BLaER1 (cell line): ENCODE measurements around the gene MSGN1.

ENCODE experiments used
- H3K27ac ChIP-seq: shearing (Covaris generic); formaldehyde crosslinking; 2 replicates; pipeline ENCODE4 v1.8.1; 2022
- H3K27me3 ChIP-seq: shearing (Covaris generic); formaldehyde crosslinking; 2 replicates; pipeline ENCODE4 v1.8.1; 2022
- H3K36me3 ChIP-seq: shearing (Covaris generic); formaldehyde crosslinking; 2 replicates; pipeline ENCODE4 v1.8.1; 2022
- H3K4me1 ChIP-seq: shearing (Covaris generic); formaldehyde crosslinking; 2 replicates; pipeline ENCODE4 v1.8.1; 2022
- H3K4me2 ChIP-seq: shearing (Covaris generic); formaldehyde crosslinking; 2 replicates; pipeline ENCODE4 v1.8.1; 2022
- H3K4me3 ChIP-seq: shearing (Covaris generic); formaldehyde crosslinking; 2 replicates; pipeline ENCODE4 v1.8.1; 2022
- H3K9ac ChIP-seq: shearing (Covaris generic); formaldehyde crosslinking; 2 replicates; pipeline ENCODE4 v1.8.1; 2022
- H3K9me3 ChIP-seq: shearing (Covaris generic); formaldehyde crosslinking; 2 replicates; pipeline ENCODE4 v1.8.1; 2022
- H4K20me1 ChIP-seq: shearing (Covaris generic); formaldehyde crosslinking; 2 replicates; pipeline ENCODE4 v1.8.1; 2022
- Cebpa-rat ChIP-seq: shearing (Covaris generic); IDR thresholded peaks from 2 replicates; pipeline ENCODE4 v1.8.1; 2022

MSGN1 gene

GRCh38 chr2:17816396-17817245 lies at the start of gene MSGN1:
TSS of gene MSGN1 (plus strand) at chr2:17816460. CDS start at chr2:17816519, 59 bp downstream.
- Histone ChIP-seq H3K27ac (peak within 1 kb of the TSS; percentile 98), H3K4me1 (peaks cover 95% of the 10 kb centered on the region), H3K27me3 (no peaks in the 10 kb centered on the region), H3K4me2 (peak within 1 kb of the TSS; percentile 82), H3K36me3 (no peaks in the 10 kb centered on the region), H3K9ac (peak within 1 kb of the TSS; percentile 87), H3K4me3 (no peak within 1 kb of the TSS), H3K9me3 (no peaks in the 10 kb centered on the region), H4K20me1 (no peaks in the 10 kb centered on the region)
- no peak for TF ChIP-seq Cebpa-rat

- no peak overlapping the region for H3K9ac ChIP-seq
- H3K4me1 ChIP-seq: no peaks in the 10 kb centered on the region
- H4K20me1 ChIP-seq: no peaks in the 10 kb centered on the region
- no peaks in the 10 kb centered on the region for H3K27me3 ChIP-seq
- H3K4me3 ChIP-seq: no peak overlapping the region
- peaks cover 61% of the 10 kb centered on the region for H3K36me3 ChIP-seq
- no peaks in the 10 kb centered on the region for H3K9me3 ChIP-seq
- H3K27ac ChIP-seq: no peak overlapping the region
- TF ChIP-seq Cebpa-rat: no peak
- H3K4me2 ChIP-seq: no peak overlapping the region
Measured at GRCh38 chr2:17768894-17769293, 47.4 kb upstream of the MSGN1 start.

- TF ChIP-seq Cebpa-rat: no peak
- no peaks in the 10 kb centered on the region for H3K4me1 ChIP-seq
- peaks cover 69% of the 10 kb centered on the region for H3K36me3 ChIP-seq
- H3K9me3 ChIP-seq: no peaks in the 10 kb centered on the region
- no peak overlapping the region for H3K4me2 ChIP-seq
- no peak overlapping the region for H3K4me3 ChIP-seq
- H3K27me3 ChIP-seq: no peaks in the 10 kb centered on the region
- no peak overlapping the region for H3K9ac ChIP-seq
- H3K27ac ChIP-seq: no peak overlapping the region
- H4K20me1 ChIP-seq: no peaks in the 10 kb centered on the region
Measured at GRCh38 chr2:17771956-17772355, 44.3 kb upstream of the MSGN1 start.

GRCh38 chr2:17772532-17772931 lies 43.7 kb upstream of the MSGN1 start:
- Histone ChIP-seq H3K9ac (no peak overlapping the region), H3K27me3 (no peaks in the 10 kb centered on the region), H3K4me1 (no peaks in the 10 kb centered on the region), H3K4me3 (no peak overlapping the region), H3K36me3 (peaks cover 71% of the 10 kb centered on the region), H3K4me2 (no peak overlapping the region), H3K9me3 (no peaks in the 10 kb centered on the region), H4K20me1 (no peaks in the 10 kb centered on the region), H3K27ac (no peak overlapping the region)
- no peak for TF ChIP-seq Cebpa-rat

GRCh38 chr2:17780546-17780945 lies 35.7 kb upstream of the MSGN1 start:
- no peaks in the 10 kb centered on the region for H3K9me3 ChIP-seq
- TF ChIP-seq Cebpa-rat: no peak
- H3K4me2 ChIP-seq: no peak overlapping the region
- H3K36me3 ChIP-seq: peaks cover 82% of the 10 kb centered on the region
- no peak overlapping the region for H3K4me3 ChIP-seq
- no peaks in the 10 kb centered on the region for H3K27me3 ChIP-seq
- no peaks in the 10 kb centered on the region for H3K4me1 ChIP-seq
- H4K20me1 ChIP-seq: no peaks in the 10 kb centered on the region
- no peak overlapping the region for H3K27ac ChIP-seq
- no peak overlapping the region for H3K9ac ChIP-seq

- Histone ChIP-seq H3K27ac (no peak overlapping the region), H3K4me1 (no peaks in the 10 kb centered on the region), H3K27me3 (no peaks in the 10 kb centered on the region), H3K9me3 (no peaks in the 10 kb centered on the region), H3K36me3 (peaks cover 73% of the 10 kb centered on the region), H3K4me3 (no peak overlapping the region), H4K20me1 (no peaks in the 10 kb centered on the region), H3K9ac (no peak overlapping the region), H3K4me2 (no peak overlapping the region)
- no peak for TF ChIP-seq Cebpa-rat
Measured at GRCh38 chr2:17781482-17781881, 34.8 kb upstream of the MSGN1 start.

- Histone ChIP-seq H3K27me3 (no peaks in the 10 kb centered on the region), H3K4me2 (no peak overlapping the region), H3K4me1 (peaks cover 13% of the 10 kb centered on the region), H3K4me3 (no peak overlapping the region), H3K9ac (no peak overlapping the region), H3K9me3 (no peaks in the 10 kb centered on the region), H3K27ac (no peak overlapping the region), H4K20me1 (no peaks in the 10 kb centered on the region), H3K36me3 (peaks cover 30% of the 10 kb centered on the region)
- no peak for TF ChIP-seq Cebpa-rat
Measured at GRCh38 chr2:17786727-17787126, 29.5 kb upstream of the MSGN1 start.

GRCh38 chr2:17788773-17789172 lies 27.5 kb upstream of the MSGN1 start:
- no peak overlapping the region for H3K4me2 ChIP-seq
- no peak for TF ChIP-seq Cebpa-rat
- H3K27ac ChIP-seq: no peak overlapping the region
- peaks cover 11% of the 10 kb centered on the region for H3K36me3 ChIP-seq
- H3K9ac ChIP-seq: no peak overlapping the region
- no peaks in the 10 kb centered on the region for H3K27me3 ChIP-seq
- H4K20me1 ChIP-seq: no peaks in the 10 kb centered on the region
- no peaks in the 10 kb centered on the region for H3K9me3 ChIP-seq
- peaks cover 33% of the 10 kb centered on the region for H3K4me1 ChIP-seq
- no peak overlapping the region for H3K4me3 ChIP-seq

GRCh38 chr2:17790536-17790935 lies 25.7 kb upstream of the MSGN1 start:
- H3K9me3 ChIP-seq: no peaks in the 10 kb centered on the region
- H3K4me1 ChIP-seq: peaks cover 51% of the 10 kb centered on the region
- no peak for TF ChIP-seq Cebpa-rat
- H3K9ac ChIP-seq: no peak overlapping the region
- peak overlapping the region; percentile 71 for H3K4me2 ChIP-seq
- peak overlapping the region; percentile 54 for H3K27ac ChIP-seq
- no peaks in the 10 kb centered on the region for H3K27me3 ChIP-seq
- 0 out of 2 replicates have a peak, but pooled peaks cover under 1% of the 10 kb centered on the region for H3K36me3 ChIP-seq
- no peaks in the 10 kb centered on the region for H4K20me1 ChIP-seq
- H3K4me3 ChIP-seq: no peak overlapping the region

GRCh38 chr2:17791121-17791816 lies 25.0 kb upstream of the MSGN1 start:
- H3K9ac ChIP-seq: peak overlapping the region; percentile 6; the same call in 1 of the 2 replicates

More at GRCh38 chr2:17791121-17791816, 25.0 kb upstream of the MSGN1 start:
- Histone ChIP-seq H4K20me1 (no peaks in the 10 kb centered on the region), H3K4me3 (no peak overlapping the region), H3K36me3 (no peaks in the 10 kb centered on the region), H3K4me1 (peaks cover 58% of the 10 kb centered on the region), H3K9me3 (no peaks in the 10 kb centered on the region), H3K27me3 (no peaks in the 10 kb centered on the region), H3K27ac (peak overlapping the region; percentile 54), H3K4me2 (peak overlapping the region; percentile 71)
- TF ChIP-seq Cebpa-rat: no peak
